PC-3 (cell line): Measurements from ENCODE around the gene NATD1. TPM values are rescaled to one million over a fixed set of nuclear protein-coding genes. Genes with fewer than 3 reads are reported as not detected.

Experiments
- ATAC-seq: fragments of 200-7000 bp; cut with Tn5 transposase; 2 replicates; pipeline ENCODE4 v1.9.1; 2020; ENCODE audit warnings: mild to moderate bottlenecking, moderate library complexity
- BruUV-seq: library from RNA; stranded (reverse); fragments of 400-500 nt; replicated peaks from 2 replicates; lab custom pipeline; 2021; lab: Mats Ljungman, UMichigan
- CTCF ChIA-PET: fragments of 300-600 bp; sonication (Branson Sonifier 250); formaldehyde crosslinking; loops from one replicate; lab custom pipeline; 2022; ENCODE audit warnings: antibody characterized with exemption; lab: Charles Lee
- POLR2A ChIA-PET: fragments of 300-600 bp; sonication (Branson Sonifier 250); formaldehyde crosslinking; loops from one replicate; lab custom pipeline; 2022; ENCODE audit warnings: antibody characterized with exemption; ENCODE audit not compliant: unreplicated experiment; lab: Charles Lee
- DNase-seq: peaks from one replicate; pipeline ENCODE4 v3.0.0-alpha.2; 2015
- H2AFZ ChIP-seq: fragments of 300-600 bp; sonication (generic); 2 replicates; pipeline ENCODE4 v1.6.0; 2016; ENCODE audit warnings: antibody characterized with exemption, low read length
- H3F3A ChIP-seq: fragments of 300-600 bp; sonication (generic); one replicate; pipeline ENCODE4 v1.6.0; 2017; ENCODE audit warnings: antibody characterized with exemption, low read length, control low read depth, mild to moderate bottlenecking; ENCODE audit not compliant: unreplicated experiment
- H3K27ac ChIP-seq: fragments of 300-600 bp; sonication (generic); 2 replicates; pipeline ENCODE4 v1.5.1; 2016; ENCODE audit warnings: mild to moderate bottlenecking, low read length
- H3K27me3 ChIP-seq: fragments of 300-600 bp; sonication (generic); 2 replicates; pipeline ENCODE4 v1.6.1; 2016; ENCODE audit warnings: low read length, mixed read lengths
- H3K36me3 ChIP-seq: fragments of 300-600 bp; sonication (generic); 2 replicates; pipeline ENCODE4 v1.6.1; 2016; ENCODE audit warnings: low read depth, mixed run types, low read length, mixed read lengths
- H3K4me1 ChIP-seq: fragments of 300-600 bp; sonication (generic); 2 replicates; pipeline ENCODE4 v1.5.1; 2016; ENCODE audit warnings: low read length; ENCODE audit not compliant: insufficient read depth
- H3K4me2 ChIP-seq: fragments of 300-600 bp; sonication (generic); 2 replicates; pipeline ENCODE4 v1.6.0; 2016; ENCODE audit warnings: low read length
- H3K4me3 ChIP-seq: fragments of 300-600 bp; sonication (generic); 2 replicates; pipeline ENCODE4 v1.5.1; 2016; ENCODE audit warnings: mild to moderate bottlenecking, low read length, mixed read lengths
- H3K79me2 ChIP-seq: fragments of 300-600 bp; sonication (generic); 2 replicates; pipeline ENCODE4 v1.6.1; 2017; ENCODE audit warnings: low read length, mixed read lengths
- H3K9ac ChIP-seq: fragments of 300-600 bp; sonication (generic); 2 replicates; pipeline ENCODE4 v1.6.0; 2016; ENCODE audit warnings: mild to moderate bottlenecking, low read length
- H3K9me2 ChIP-seq: fragments of 300-600 bp; sonication (generic); replicated peaks from 2 replicates; pipeline ENCODE4 v1.6.1; 2016; ENCODE audit warnings: mixed run types, low read length, mixed read lengths
- H3K9me3 ChIP-seq: fragments of 300-600 bp; sonication (generic); 2 replicates; pipeline ENCODE4 v1.6.1; 2016; ENCODE audit warnings: low read length, mixed read lengths
- H4K20me1 ChIP-seq: fragments of 300-600 bp; sonication (generic); 2 replicates; pipeline ENCODE4 v1.6.1; 2016; ENCODE audit warnings: low read length, mixed read lengths
- CTCF ChIP-seq: fragments of 300-600 bp; sonication (generic); conservative IDR thresholded peaks from 2 replicates; pipeline ENCODE4 v1.5.1; 2017; ENCODE audit warnings: antibody characterized with exemption, low read depth, mild to moderate bottlenecking, low read length
- EZH2 ChIP-seq: fragments of 300-600 bp; sonication (generic); IDR thresholded peaks from one replicate; pipeline ENCODE4 v1.6.1; 2017; ENCODE audit warnings: antibody characterized with exemption, mild to moderate bottlenecking, low read length; ENCODE audit not compliant: unreplicated experiment
- EZH2phosphoT487 ChIP-seq: fragments of 300-600 bp; sonication (generic); IDR thresholded peaks from 2 replicates; pipeline ENCODE4 v1.6.1; 2018; ENCODE audit warnings: mild to moderate bottlenecking, antibody characterized with exemption, low read length, borderline replicate concordance
- intact Hi-C: fragments of 100-400 bp; cut with micrococcal nuclease; formaldehyde crosslinking; loops from 2 replicates; pipeline ENCODE4 v1.9.0; 2023
- total RNA-seq: library from RNA; depleted of rRNA; stranded (reverse); fragments of >200 nt; gene quantifications from 2 replicates; pipeline ENCODE4 v1.2.3, GENCODE V29; 2014

Gene NATD1
- total RNA-seq, 1 experiment from 2014 or later: 0.73 TPM

GRCh38 chr17:21293831-21294210 is 40.6 kb upstream of the NATD1 start:
- no peak for ATAC-seq
- Histone ChIP-seq H3K9me2 (no peaks in the 10 kb centered on the region), H3K4me1 (peaks cover 13% of the 10 kb centered on the region), H3K36me3 (peaks cover 12% of the 10 kb centered on the region; the same call in 1 of the 2 replicates), H3K4me2 (no peak overlapping the region), H3K79me2 (peaks cover 87% of the 10 kb centered on the region), H4K20me1 (peaks cover 95% of the 10 kb centered on the region), H3K9ac (no peak overlapping the region), H2AFZ (no peak overlapping the region), H3K27ac (no peak overlapping the region), H3K27me3 (peaks cover 5% of the 10 kb centered on the region; the same call in 1 of the 2 replicates), H3K9me3 (no peaks in the 10 kb centered on the region), H3F3A (no peaks in the 10 kb centered on the region), H3K4me3 (no peak overlapping the region)
- intact Hi-C loops: no loop called here
- no peak for DNase-seq
- ChIA-PET POLR2A (no interaction called here), CTCF (no interaction called here)
- TF ChIP-seq CTCF: no peak
- TF ChIP-seq EZH2phosphoT487: no peak
- no peak for TF ChIP-seq EZH2
- BruUV-seq: no TSS peak

GRCh38 chr17:21292867-21293830 is 39.9 kb upstream of the NATD1 start:
- Histone ChIP-seq H3F3A (no peaks in the 10 kb centered on the region), H4K20me1 (peaks cover 95% of the 10 kb centered on the region), H3K4me3 (no peak overlapping the region), H3K9me2 (no peaks in the 10 kb centered on the region), H3K4me1 (peaks cover 20% of the 10 kb centered on the region), H3K27ac (no peak overlapping the region), H3K36me3 (peaks cover 5% of the 10 kb centered on the region; the same call in 1 of the 2 replicates), H3K9me3 (no peaks in the 10 kb centered on the region), H2AFZ (no peak overlapping the region), H3K27me3 (peaks cover 5% of the 10 kb centered on the region; the same call in 1 of the 2 replicates), H3K79me2 (peaks cover 93% of the 10 kb centered on the region), H3K4me2 (no peak overlapping the region), H3K9ac (no peak overlapping the region)
- POLR2A ChIA-PET: no interaction called here
- intact Hi-C loops: no loop called here
- DNase-seq (no peak), ATAC-seq (no peak)
- CTCF ChIA-PET: no interaction called here
- TF ChIP-seq CTCF: no peak
- TF ChIP-seq EZH2phosphoT487: no peak
- no peak for TF ChIP-seq EZH2
- no TSS peak for BruUV-seq

GRCh38 chr17:21291862-21292261 is 38.7 kb upstream of the NATD1 start:
- no TSS peak for BruUV-seq
- Histone ChIP-seq H3K36me3 (peaks cover 5% of the 10 kb centered on the region; the same call in 1 of the 2 replicates), H3K27ac (no peak overlapping the region), H3K4me3 (no peak overlapping the region), H3K79me2 (peaks cover 96% of the 10 kb centered on the region), H3F3A (no peaks in the 10 kb centered on the region), H3K4me2 (no peak overlapping the region), H3K9ac (no peak overlapping the region), H3K9me3 (no peaks in the 10 kb centered on the region), H4K20me1 (peaks cover 87% of the 10 kb centered on the region), H2AFZ (no peak overlapping the region), H3K27me3 (peaks cover 5% of the 10 kb centered on the region; the same call in 1 of the 2 replicates), H3K9me2 (no peaks in the 10 kb centered on the region), H3K4me1 (peaks cover 31% of the 10 kb centered on the region)
- TF ChIP-seq CTCF (no peak), EZH2phosphoT487 (no peak)
- CTCF ChIA-PET: no interaction called here
- POLR2A ChIA-PET: no interaction called here
- DNase-seq: no peak
- intact Hi-C loops: no loop called here
- ATAC-seq: no peak
